CMK (cell line): ENCODE results near the gene UBA52.
A peak's percentile ranks its signal among the peaks of the same experiment; 100 is the strongest.
"Not testable (repeated sequence)": the region's sequence is repeated elsewhere in the genome, so short reads cannot be mapped to it uniquely, and the experiment has no call there.

Experiments used
- DNase-seq: peaks from one replicate; pipeline ENCODE4 v3.0.0-alpha.2; 2010; ENCODE audit warnings: low read depth

UBA52 gene

DNA sequence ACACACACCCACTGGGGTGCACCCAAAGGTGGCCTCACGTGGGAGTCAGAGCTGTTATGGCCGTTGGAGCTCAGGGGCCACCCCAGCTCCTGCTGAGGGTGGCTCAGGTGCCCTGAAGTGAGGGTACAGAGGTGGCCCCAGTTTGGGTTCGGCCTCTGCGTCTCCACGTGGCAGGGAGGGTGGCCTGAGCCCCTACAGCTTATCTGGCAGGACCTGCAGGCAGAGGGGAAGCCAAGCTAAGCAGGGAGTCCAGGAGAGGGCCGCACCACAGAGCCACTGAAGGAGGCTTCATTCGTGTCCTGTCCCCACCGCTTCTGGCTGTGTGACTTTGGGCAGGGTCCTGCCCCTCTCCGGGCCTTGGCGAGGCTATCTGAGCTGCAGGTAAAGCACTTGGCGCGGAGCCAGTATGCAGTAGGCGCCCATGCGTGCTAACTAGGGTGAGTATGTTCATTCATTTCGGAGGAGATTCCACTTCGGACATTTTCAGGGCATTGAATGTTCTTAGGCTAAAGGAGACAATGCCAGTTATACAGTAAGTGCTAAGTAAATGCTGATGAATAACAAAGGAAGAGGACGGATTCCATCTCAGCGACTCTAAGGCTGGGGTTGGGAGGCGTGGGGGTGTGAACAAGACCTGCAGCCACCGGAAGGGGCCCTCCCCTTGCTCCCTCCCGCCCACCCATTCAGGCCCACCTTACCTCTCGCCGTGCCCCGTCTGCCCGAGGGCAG lies 21.9 kb downstream of the UBA52 start:
- no peak for DNase-seq

GRCh38 chr19:18594096-18594823 lies 22.6 kb downstream of the UBA52 start:
- peak; percentile 55 for DNase-seq

DNA sequence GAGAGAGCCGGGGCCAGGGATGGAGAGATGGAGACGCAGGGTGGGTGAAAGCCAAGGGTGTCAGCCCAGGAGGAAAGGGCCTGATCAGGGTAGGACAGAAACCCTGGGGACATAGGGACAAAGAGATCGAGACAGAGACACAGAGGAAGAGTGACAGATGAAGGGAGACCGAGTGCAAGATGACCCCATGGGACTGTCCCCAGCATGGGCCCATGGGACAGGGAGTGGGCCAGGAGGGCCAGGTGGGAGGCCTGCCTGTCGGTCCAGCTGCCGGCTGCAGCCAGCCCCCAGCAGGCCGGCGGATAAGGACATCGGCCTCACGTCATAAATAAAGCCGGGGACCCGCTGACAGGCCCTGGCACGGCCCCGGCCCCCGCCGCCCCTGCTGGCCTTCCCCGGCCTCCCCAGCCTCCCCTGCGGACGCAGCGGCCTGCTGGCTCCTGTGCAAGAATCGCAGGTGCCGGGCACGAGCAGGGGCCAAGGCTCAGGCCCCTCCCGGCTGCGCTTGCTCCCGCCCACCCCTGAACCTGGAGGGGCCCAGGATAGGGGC lies 23.2 kb downstream of the UBA52 start:
- no peak for DNase-seq

DNA sequence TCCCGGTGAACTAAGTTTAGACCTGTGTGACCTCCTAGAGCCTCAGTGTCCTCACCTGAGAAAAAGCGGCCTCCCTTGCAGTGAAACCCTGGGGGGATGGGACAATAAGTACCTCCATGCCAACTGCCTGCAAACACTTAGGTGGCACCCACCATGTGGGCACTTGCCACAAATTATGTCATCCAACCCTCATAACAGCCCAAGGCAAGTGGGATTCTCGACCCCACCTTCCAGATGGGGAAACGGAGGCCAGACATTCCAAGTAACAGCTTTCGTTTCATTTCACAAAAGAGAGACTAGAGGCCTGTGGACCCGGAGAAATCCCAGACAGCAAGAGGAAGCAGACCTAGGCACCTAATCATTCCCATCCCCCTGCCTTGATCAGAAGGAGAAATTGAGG lies 23.8 kb downstream of the UBA52 start:
- no peak for DNase-seq

- DNase-seq, result no peak
Measured at GRCh38 chr19:18596752-18597157, 25.1 kb downstream of the UBA52 start.

DNA sequence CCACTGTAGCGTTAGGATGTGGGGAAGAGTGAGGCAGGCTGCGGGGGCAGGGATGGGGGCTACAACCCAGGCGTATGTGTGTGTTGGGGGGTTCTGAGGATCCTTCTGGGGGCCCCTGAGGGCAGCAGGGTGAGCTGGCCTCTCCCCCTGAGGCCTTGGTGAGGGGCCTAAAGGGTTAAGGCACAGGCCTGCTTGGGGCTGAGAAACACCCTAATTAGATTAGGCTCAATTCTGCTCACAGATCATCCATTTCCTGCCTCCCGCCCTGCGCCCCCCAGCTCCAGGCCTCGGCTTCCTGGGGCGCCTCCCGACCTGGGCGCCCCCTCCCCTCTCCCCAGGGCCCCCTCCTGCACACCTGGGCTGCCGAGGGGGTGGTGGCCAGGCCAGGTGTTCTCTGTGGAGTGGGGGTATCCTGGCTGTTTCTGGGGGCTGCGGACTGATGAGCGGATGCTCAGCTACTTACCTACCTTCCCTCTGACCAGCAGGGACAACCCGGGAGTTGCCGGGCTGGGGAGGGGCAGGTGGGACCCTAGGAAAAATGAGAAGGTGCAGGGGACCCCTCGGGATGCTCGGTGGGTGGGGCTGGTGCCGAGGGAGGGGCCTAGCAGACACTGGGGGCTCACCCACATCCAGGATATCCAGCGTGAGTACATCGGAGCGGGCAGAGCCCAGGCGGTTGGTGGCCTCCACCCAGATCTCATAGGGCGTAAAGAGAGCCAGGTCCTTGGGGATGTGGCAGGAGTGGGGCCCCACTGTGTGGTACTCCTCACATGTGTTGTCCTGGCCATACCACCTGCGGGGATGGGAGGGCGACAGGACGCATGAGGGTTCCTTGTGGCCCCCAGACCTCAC lies 26.4 kb downstream of the UBA52 start:
- DNase-seq, result no peak

DNA sequence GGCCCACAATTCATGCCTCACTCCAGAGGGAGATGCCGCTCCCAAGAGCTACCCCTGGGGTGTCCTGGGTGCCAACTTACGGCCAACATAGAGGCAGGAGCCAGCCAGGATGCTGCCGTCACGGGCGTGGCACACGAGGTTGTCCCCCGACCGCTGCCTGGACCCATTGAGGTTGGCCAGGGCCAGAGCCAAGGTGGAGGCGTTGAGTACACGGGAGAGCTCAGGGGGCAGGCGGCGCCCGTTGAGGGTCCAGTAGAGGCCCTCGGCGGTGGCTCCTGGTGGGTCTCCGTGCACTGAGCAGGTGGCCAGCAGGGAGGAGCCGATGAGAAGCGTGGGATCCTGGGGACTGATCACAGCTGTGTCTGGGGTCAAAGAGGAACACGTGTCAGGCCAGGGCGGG lies 27.8 kb downstream of the UBA52 start:
- no peak for DNase-seq

DNA sequence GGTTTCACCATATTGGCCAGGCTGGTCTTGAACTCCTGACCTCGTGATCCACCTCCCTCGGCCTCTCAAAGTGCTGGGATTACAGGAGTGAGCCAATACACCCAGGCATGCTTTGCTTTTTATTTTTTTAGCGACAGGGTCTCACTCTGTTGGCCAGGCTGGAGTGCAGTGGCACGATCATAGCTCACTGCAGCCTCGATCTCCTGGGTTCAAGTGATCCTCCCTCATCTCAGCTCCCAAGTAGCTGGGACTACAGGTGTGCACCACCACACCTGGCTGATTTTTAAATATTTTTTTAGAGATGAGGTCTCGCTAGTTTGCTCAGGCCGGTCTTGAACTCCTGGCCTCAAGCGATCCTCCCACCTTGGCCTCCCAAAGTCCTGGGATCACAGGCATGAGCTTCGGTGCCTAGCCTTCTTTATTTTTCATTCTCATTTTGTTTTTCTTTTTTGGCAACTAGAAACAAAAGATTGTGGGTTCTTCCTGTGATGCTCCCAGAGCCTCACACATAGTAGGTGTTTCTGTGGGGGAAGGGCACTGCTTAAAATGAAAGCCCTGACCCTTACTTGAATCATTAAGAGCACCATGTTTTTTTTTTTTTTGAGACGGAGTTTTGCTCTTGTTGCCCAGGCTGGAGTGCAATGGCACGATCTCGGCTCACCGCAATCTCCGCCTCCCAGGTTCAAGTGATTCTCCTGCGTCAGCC lies 29.2 kb downstream of the UBA52 start:
- DNase-seq, result not testable (repeated sequence)

DNA sequence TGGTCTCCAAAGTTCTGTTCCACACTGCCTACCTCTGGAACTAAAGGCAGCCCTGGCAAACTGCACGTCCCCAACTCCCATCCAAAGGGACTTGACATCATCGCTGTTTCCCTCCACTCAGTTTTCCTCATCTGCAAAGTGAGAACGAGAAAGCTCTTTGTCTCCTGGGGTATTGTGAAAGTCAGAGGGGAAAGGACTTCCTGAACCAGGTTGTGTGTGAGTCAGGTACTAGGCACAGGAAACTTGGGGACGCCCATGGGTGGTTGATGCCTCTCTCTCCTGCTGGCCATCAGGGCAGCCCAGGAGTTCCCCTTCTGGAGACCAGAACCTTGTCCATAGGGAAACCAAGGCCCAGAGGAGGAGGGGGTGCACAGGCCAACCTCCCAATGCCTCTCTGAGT lies 30.2 kb downstream of the UBA52 start:
- DNase-seq, result no peak

GRCh38 chr19:18603255-18603957 lies 31.7 kb downstream of the UBA52 start:
- DNase-seq, result no peak

GRCh38 chr19:18603958-18604819 lies 32.5 kb downstream of the UBA52 start:
- DNase-seq, result no peak

GRCh38 chr19:18604820-18605159 lies 33.1 kb downstream of the UBA52 start:
- no peak for DNase-seq

GRCh38 chr19:18605196-18605545 lies 33.5 kb downstream of the UBA52 start:
- no peak for DNase-seq

GRCh38 chr19:18605546-18606280 lies 34.1 kb downstream of the UBA52 start:
- DNase-seq, result no peak

DNA sequence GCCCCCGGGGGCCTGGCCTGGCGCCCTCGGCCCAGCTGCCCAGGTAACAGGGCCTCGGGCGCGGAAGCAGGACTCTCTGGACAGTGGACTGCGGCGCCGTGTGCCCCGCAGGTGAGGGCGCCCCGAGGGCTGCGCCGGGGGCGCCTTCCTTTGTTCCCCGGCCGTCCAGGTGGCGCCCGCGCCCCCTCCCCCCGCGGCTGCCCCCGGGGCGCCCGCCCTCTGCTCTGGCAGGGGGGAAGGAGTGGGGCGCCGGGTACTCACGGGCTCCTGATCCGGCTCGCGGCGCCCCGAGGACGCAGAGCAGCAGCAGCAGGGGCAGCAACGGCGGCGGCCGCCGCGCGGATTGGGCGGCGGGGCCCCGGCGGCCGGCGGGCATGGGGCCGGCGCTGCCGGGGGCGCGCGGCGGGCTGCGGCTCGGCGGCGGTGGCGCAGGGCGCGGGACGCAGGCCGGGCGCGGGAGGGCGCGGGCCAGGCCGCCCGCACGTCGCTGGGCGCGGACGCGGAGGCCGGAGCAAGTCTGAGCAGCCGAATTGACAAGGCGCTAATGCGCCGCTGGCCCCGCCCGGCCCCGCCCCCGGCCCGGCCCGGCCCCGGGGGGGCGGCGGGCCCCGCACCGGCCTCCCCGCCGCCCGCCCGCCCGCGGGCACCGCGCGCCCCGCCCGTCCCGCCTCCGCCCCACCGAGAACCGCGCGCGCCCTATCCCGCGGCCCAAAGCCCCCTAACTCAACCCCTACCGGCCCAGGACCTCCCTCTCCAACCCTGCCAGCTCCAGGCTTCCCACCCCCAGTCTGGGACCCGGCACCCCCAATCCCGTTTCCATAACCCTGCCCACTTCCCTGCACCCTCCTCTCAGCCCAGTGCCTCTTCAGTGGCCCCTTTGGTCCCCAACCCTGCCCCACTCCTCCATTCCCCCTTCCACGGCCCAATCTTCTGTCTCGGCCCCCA lies 34.9 kb downstream of the UBA52 start, which contains the start of gene CRLF1:
TSS of gene CRLF1 (minus strand) at position 519 of the 945 bp plus-strand sequence. CDS start at position 376, 143 bp downstream.
- DNase-seq, result no peak

DNA sequence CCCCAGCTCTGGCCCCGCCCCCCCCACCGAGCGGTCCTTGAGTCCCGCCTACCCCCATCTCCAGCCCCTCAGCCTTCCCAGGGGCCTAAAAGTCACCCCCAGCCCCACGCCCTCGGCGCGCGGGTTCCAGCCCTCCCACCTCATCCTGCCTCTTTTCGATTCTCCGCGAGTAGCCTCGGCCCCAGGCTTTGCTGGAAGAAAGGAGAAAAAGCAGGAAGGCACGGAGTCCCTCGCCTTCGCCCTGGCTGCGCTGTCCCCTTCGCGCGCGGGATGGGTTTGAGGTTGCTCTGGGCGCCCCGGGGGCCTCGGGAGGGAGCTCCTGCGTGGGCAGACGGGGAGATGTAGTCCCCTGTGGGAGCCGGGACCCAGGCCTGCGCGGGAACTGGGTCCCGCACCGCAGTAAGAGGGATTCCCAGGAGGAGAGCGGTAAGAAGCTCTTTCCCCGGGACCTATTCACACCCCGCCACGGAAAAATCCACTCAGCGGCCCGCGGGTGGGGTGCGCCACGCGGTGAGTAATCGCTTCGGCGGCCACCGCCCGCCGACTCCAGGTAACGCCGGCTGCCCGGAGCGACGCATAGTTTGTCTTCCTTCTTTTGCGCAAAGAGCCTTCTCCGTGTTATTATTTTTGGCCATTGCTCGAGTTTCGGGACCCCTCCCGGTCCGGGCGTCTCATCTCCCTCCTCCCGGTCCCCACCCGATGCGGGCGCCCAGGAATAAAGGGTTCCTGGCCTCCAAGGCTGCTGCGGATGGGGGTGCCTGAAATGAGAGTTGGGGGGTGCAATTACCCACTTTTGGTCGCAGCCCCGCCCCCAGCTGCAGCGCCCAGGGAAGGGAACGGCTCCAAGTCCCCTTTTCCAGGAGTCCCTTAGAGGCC lies 35.8 kb downstream of the UBA52 start:
- no peak for DNase-seq

DNA sequence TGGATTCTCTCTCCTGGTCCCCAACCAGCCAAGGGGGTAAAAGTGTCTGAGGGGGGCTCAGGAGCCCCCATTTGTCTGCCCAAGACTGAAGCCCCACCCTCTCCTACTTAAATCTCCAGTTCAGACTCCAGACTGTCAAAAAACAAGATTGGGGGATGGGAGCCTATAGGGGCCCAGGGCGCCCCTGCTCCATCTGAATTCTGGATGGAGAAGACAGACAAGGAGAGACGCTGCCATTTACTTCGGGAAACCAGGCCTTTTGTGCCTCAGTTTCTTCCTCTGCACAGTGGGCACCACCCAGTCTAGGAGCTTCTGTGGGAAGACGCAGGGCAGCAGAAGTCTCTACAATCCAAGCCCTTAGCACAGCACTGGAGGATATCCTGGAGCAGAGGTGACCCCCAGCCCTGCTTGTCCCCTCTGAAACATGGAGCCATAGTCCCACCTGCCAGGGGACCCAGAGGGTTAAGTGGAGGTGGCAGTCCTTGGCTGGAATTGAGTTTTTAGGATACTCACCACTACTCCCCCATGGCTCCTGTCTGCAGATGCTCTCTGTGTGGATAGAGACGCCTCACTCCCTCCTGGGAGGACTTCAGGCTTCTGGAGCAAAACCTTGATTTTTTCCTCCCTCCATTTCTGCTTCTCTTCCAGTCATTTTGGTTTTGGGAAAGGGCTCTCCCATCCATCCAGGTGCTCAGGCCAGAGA lies 36.6 kb downstream of the UBA52 start:
- DNase-seq, result no peak
